HG03159 (cell line): ENCODE data around the gene SBF2.
A peak's percentile ranks its signal among the peaks of the same experiment; 100 is the strongest.

Source experiments
- ATAC-seq: cut with Tn5 transposase; IDR thresholded peaks from one replicate; pipeline ENCODE4 v1.9.1; 2021; ENCODE audit warnings: mild to moderate bottlenecking, moderate library complexity; ENCODE audit not compliant: unreplicated experiment

SBF2 gene

DNA sequence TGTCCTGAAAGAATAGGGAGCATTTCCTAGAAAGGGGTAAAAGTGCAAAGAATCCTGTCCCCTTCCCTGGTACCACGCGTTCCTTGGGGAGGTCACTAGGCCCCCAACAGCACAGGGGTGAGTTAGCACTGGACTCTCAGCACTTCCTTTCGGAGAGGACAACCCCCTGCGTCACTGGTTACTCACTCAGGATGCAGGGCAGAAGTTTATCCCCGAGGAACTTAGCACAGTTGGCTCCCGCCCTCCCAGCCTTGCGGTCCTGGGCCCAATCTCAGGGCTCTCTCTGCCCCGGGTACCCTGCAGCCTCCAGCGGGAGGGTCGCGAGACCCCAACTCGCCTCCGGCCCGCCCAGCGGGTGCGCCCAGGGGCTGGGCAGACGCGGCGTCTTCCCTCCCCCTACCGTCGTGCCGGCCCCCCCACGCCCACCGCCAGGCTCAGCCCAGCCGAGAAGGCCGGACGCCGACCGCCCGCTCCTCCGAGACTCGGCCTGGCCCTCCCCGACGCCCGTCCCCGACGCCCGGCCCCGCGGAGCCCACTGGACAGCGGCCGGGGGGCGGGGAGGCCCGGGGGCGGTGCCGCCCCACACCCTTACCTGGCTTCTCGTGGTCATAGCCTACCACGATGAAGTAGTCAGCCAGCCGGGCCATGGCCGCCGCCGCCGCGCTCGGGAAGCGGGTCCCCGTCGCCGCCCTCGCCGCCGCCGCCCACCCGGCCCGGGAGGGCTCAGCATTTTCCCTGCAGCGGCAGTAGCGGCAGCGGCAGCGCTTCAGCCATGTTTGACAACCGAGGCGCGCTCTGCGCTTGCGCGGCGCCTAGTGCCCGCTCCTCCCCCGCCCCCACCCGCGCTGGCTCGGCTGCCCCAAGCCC lies at the start of gene SBF2:
TSS of gene SBF2 (minus strand) at position 797 of the 867 bp plus-strand sequence. CDS start at position 647, 150 bp downstream.
- ATAC-seq: peak; percentile 38

- ATAC-seq: no peak
Measured at GRCh38 chr11:10338287-10338686, 44.3 kb upstream of the SBF2 start.

DNA sequence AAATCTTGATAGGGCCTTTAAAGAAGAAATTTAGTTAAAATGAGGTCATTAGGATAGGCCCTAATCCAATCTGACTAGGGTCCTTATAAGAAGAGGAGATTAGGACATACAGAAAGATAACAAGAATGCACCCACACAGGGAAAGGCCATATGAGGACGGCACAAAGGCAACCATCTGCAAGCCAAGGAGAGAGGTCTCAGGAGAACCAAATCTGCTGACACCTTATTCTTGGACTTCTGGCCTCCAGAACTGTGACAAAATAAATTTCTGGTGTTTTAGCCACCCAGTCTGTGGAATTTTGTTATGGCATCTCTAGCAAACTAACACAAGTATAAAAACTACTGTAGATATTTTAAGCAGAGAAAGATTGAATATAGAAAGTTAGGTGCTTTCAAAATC lies 39.5 kb upstream of the SBF2 start:
- no peak for ATAC-seq

GRCh38 chr11:10331548-10332289 lies 37.7 kb upstream of the SBF2 start:
- no peak for ATAC-seq

- ATAC-seq: no peak
Measured at GRCh38 chr11:10329935-10330334, 35.9 kb upstream of the SBF2 start.

DNA sequence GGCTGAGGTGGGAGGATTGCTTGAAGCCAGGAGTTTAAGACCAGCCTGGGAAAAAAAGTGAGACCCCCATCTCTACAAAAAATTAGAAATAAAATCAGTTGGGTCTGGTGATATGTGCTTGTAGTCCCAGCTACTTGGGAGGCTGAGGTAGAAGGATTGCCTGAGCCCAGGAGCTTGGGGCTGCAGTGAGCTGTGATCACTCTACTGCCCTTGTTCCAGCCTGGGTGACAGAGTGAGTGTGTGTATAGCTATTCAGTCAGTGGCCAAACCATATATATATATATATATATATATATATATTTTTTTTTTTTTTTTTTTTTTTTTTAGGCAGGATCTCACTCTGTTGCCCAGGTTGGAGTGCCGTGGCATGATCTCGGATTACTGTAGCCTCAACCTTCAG lies 35.3 kb upstream of the SBF2 start:
- ATAC-seq: no peak

DNA sequence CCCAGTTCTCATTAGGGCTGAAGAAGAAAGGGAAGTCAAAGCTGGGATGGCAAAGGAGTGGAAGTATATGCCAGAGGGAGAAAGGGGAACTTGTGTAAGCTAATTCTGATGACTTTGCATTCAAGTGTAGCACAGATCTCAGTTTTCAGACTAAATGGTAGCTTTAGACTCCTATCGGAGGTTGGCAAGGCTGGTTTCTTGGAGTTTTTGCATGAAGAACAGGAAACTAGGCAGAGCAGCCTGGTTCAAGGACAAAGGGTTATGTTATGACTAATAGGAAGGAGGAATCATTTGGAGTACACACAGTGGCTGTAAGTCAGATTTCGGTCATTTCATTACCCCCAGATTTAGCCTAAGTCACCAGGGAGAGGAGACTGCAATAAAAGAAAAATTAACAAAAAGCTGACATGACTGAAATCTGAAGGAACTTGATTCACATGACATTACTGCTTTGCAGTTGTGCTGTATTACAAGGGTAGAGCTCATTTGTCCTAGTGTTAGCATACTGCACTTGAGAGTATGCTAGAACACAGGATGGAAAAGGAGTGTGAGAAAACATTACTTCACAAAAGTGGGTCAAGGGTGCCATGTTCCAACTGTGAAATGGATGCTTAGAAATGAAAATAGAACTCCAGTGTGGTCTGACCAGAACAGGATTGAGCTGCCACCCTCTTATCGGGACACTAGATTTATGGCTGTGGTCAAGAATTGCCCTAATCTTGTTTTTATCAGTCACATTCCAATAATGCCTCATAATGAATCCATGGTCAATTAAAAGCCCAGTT lies 34.5 kb upstream of the SBF2 start:
- no peak for ATAC-seq

DNA sequence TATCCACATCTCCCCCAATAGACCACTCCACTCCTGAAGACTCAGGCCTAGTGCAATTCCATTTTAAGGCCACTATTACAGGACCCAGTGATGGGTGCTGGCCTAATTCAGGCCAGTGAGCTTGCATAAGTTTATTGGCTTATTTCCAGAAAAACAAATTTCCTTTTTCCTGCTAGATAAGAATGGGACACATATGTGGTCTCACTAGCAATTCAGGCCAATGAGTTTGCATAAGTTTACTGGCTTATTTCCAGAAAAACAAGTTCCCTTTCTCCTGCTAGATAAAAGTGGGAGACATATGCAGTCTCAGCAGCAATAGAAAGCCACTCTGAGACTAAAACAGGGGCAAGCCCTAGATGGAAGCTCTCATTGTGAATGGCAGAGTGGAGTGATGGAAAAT lies 33.2 kb upstream of the SBF2 start:
- no peak for ATAC-seq

- ATAC-seq: no peak
Measured at GRCh38 chr11:10326012-10326964, 32.3 kb upstream of the SBF2 start.

GRCh38 chr11:10325277-10326011 lies 31.4 kb upstream of the SBF2 start:
- no peak for ATAC-seq

GRCh38 chr11:10324474-10324873 lies 30.5 kb upstream of the SBF2 start:
- no peak for ATAC-seq

DNA sequence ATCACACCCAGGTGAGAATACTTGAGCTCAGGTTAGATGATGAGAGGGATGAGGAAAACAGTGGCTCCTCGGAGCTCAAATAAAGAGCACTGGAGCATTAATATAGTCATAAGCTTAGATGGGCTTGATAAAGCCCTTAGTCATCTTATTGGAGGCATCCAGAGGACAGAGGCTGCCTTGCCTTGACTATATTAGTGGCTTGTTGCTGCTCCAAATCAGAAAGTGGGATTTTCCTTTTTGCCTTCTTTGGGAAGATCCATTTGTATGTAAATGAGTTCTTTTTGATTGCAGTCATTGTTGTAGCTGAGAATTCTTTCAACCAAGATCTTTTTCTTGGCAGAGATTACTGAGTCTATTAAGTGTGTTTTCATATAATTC lies 29.8 kb upstream of the SBF2 start:
- no peak for ATAC-seq

DNA sequence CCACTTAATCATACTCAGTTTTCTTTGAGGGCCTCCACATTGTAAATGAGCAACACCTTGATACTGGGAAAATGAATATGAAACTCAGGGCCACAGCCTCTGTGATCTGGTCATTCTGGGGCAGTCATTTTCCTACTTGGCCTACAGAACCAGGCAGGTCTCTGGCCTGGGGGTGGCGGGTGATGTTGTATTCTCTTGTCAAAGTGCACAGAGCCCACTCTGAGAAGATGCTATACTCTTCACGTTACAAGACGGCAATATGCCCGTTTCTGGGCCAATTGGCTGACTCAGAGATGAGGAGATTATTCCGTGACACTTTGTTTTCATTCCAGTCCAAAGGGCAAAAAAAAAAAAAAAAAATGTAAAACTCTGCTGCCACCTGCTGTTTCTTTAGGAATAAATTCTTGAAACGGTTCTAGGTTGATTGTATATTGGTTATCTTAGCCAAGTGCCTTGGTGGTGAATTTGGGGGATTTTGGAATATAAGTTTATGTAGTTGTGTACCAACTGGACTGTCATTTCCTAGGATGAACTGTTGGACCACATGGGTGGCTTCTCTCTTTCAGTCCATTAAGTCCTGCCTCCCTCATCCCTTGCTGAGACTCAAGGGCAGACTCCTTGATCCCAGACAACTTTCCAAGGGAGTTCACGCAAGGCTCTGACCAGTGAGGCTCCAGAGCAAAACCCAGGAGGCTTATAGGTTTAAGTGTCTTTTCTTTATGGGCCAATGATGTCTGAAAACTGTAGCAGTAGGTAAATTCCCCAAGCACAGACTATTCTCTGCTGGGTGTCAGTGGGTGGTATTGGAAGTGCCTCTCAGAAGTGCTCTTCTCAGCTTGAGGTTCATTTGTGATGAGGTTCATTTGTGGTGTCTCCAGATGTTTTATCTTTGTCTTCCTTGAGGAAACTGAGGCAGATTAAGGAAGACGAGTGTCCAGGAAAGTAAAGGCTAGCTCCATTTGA lies 29.1 kb upstream of the SBF2 start:
- no peak for ATAC-seq

GRCh38 chr11:10322401-10322800 lies 28.4 kb upstream of the SBF2 start:
- no peak for ATAC-seq

- ATAC-seq: no peak
Measured at GRCh38 chr11:10320736-10321465, 26.9 kb upstream of the SBF2 start.

DNA sequence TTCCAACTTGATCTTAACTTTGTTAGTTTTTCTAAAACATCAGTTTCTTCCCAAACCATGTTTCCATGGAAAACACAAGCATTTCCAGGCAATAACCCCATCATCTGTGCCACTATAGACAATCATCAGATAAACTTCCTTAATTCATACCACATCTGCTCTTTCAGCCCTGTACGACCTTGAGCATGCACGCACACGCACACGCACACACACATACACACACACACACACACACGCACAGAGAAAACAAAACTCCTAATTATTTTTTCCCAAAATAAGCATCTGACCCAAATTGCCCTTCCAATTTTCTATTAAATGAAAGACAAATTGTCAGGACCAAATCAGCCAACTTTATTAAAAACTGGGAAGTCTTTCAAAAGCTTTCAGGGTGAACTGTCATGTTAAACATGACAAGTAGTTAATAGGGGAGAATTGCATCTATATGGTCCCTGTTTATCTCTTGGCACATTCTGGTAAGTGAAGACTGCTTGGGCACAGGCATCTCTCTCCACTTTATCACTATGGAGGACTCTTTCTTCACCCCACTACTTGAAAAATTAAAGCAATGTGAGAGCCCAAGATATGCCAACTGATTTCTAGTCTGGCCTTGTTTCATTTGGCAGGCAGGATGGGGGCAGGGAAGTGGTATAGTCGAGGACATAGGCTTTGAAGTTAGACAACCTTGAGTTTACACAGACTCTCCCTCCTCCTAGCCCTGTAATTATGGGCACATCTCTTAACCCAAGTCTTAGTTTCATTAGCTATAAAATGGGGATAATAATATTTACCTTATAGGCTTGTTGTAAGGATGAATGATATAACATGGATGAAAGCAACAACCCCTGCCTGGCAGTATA lies 25.9 kb upstream of the SBF2 start:
- ATAC-seq: no peak

GRCh38 chr11:10318527-10318802 lies 24.4 kb upstream of the SBF2 start:
- no peak for ATAC-seq
